ENCODE data around the gene NSD2. TPM values are rescaled to one million over a fixed set of nuclear protein-coding genes. Genes with fewer than 3 reads are reported as not detected.

The NSD2 gene
- total RNA-seq, 1 experiment from 2014 or later: 122 TPM

DNA sequence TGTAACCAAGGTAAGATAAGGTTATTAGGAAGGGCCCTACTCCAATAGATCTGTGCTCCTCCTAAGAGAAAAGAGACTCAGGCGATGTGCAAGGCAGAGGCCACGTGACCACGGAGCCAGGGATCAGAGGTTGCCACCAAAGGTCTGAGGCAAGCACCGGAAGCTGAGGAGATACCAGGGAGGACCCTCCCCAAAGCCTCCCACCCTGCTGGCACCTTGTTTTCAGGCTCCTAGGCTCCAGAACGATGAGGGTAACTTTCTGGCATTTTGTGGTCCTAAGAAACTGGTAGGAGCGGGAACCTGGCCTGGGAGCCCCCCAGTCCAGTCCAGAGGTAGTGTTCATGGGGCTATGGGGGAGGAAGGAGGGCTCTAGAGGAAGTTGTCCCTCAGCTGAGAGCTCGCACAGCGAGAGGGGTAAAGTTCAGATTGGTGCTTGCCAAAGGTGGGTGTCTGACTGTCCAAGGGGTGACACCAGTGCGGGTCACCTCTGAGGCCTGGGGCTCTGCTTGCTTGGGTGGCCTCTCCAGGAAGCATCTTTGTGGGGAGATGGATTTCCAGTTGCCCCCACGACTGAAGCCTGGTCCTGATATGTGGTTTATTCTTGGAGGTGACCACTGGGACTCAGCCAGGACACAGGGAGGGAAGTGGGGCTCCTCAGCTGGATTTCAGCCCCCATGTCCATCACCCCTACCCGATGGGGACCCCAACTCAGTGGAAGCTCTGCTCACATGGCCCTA is 7.7 kb upstream of the NSD2 start:
- Histone ChIP-seq H3K4me1 (peaks cover 39% of the 10 kb centered on the region), H3K4me3 (ENCODE audit: low read depth, low read length) (no peak overlapping the region), H3K9me3 (no peaks in the 10 kb centered on the region), H3K36me3 (ENCODE audit: control insufficient read depth, insufficient read depth, low read length) (no peaks in the 10 kb centered on the region), H3K27me3 (replicated peaks; ENCODE audit: control insufficient read depth, insufficient read depth, low read length) (no peaks in the 10 kb centered on the region)
- Mint-ChIP-seq H3K27ac (ENCODE audit: unreplicated experiment) (peak overlapping the region; percentile 11), H3K36me3 (ENCODE audit: insufficient read depth, unreplicated experiment) (peaks cover 5% of the 10 kb centered on the region), H3K27me3 (ENCODE audit: insufficient read depth, unreplicated experiment) (no peaks in the 10 kb centered on the region), H3K4me3 (ENCODE audit: unreplicated experiment) (no peak overlapping the region), H3K9me3 (ENCODE audit: unreplicated experiment) (no peaks in the 10 kb centered on the region), H3K4me1 (ENCODE audit: low read depth, unreplicated experiment) (peaks cover 22% of the 10 kb centered on the region)
- ChIA-PET CTCF (interaction anchor here (1.2 kb wide), 1 partner anchor 38 kb away, joined by 3 read pairs; no protein-coding TSS in a partner anchor), POLR2A (no interaction called here)
- no TSS peak for BruUV-seq (replicated peaks)
- intact Hi-C loops (cut with micrococcal nuclease; ENCODE audit: unreplicated experiment): no loop called here
- no peak for DNase-seq
- TF ChIP-seq, protein P1, sequence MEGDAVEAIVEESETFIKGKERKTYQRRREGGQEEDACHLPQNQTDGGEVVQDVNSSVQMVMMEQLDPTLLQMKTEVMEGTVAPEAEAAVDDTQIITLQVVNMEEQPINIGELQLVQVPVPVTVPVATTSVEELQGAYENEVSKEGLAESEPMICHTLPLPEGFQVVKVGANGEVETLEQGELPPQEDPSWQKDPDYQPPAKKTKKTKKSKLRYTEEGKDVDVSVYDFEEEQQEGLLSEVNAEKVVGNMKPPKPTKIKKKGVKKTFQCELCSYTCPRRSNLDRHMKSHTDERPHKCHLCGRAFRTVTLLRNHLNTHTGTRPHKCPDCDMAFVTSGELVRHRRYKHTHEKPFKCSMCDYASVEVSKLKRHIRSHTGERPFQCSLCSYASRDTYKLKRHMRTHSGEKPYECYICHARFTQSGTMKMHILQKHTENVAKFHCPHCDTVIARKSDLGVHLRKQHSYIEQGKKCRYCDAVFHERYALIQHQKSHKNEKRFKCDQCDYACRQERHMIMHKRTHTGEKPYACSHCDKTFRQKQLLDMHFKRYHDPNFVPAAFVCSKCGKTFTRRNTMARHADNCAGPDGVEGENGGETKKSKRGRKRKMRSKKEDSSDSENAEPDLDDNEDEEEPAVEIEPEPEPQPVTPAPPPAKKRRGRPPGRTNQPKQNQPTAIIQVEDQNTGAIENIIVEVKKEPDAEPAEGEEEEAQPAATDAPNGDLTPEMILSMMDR (IDR thresholded peaks at IDR 0.05; ENCODE audit: insufficient read depth in 1 of 2, low read depth in 1 of 2, low read length in 1 of 2, severe bottlenecking in 1 of 2, unreplicated experiment in 1 of 2): no peak

DNA sequence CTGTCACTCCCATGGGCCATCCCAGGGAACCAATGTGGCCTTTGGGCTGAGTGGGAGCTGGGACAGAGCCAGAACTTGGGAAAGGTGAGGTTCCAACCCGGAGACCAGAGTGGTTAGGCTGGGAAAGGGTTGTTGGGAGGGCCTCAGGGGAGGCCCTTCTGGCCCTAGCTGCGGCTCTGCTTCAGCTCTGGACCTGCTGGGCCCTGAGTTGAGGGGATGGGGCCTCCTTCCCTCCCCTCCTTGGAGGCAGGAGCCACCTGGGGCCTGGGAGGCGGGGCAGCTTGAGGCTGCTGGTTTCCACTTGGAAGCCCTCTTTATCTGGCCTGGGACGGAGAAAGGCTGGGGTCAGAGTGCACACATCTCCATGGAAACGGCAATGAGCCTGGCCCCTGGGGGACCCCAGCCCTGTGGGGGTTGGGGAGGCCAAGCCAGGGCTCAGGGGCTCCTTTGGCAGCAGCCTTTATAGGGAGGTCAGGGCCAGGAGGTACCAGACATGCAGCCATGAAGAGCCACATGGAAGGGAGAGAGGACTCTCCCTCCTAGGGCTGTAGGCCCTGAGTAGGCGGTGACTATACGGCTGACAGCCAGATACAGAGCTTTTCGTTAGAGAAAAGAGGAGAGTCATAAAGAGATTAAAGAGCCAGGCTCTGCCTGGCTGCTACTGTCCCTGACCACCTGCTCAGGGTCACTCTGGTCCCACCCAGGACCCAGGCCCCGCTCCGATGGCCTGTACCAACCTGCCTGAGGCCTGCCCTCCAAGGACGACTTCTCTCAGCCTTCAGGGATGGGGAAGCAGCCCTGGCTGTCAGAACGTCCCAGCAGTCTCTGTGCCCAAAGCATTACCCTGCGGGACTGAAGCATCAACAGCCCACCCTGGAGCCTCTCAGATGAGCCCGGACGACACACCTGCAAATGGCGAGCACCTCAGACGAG is 6.9 kb upstream of the NSD2 start:
- no peaks in the 10 kb centered on the region for H3K9me3 Mint-ChIP-seq (ENCODE audit: unreplicated experiment)
- intact Hi-C loops (cut with micrococcal nuclease; ENCODE audit: unreplicated experiment): no loop called here
- peak; percentile 53 to 57 for DNase-seq
- peaks cover 48% of the 10 kb centered on the region for H3K4me1 ChIP-seq
- ChIA-PET POLR2A (interaction anchor here (0.6 kb wide), 1 partner anchor 42 kb away, joined by 3 read pairs; no protein-coding TSS in a partner anchor), CTCF (interaction anchor here (1.0 to 1.2 kb wide), 2 partner anchors 37 to 45 kb away, joined by 3 read pairs; no protein-coding TSS in a partner anchor)
- H3K4me3 Mint-ChIP-seq (ENCODE audit: unreplicated experiment): no peak overlapping the region
- no peaks in the 10 kb centered on the region for H3K27me3 ChIP-seq (replicated peaks; ENCODE audit: control insufficient read depth, insufficient read depth, low read length)
- H3K36me3 Mint-ChIP-seq (ENCODE audit: insufficient read depth, unreplicated experiment): peaks cover 5% of the 10 kb centered on the region
- no peaks in the 10 kb centered on the region for H3K27me3 Mint-ChIP-seq (ENCODE audit: insufficient read depth, unreplicated experiment)
- no peaks in the 10 kb centered on the region for H3K36me3 ChIP-seq (ENCODE audit: control insufficient read depth, insufficient read depth, low read length)
- peak overlapping the region; percentile 11 for H3K27ac Mint-ChIP-seq (ENCODE audit: unreplicated experiment)
- no peak overlapping the region for H3K4me3 ChIP-seq (ENCODE audit: low read depth, low read length)
- TF ChIP-seq, protein P1 (IDR thresholded peaks at IDR 0.05; ENCODE audit: insufficient read depth in 1 of 2, low read depth in 1 of 2, low read length in 1 of 2, severe bottlenecking in 1 of 2, unreplicated experiment in 1 of 2): no peak
- no peaks in the 10 kb centered on the region for H3K9me3 ChIP-seq
- peaks cover 22% of the 10 kb centered on the region for H3K4me1 Mint-ChIP-seq (ENCODE audit: low read depth, unreplicated experiment)
- no TSS peak for BruUV-seq (replicated peaks)

DNA sequence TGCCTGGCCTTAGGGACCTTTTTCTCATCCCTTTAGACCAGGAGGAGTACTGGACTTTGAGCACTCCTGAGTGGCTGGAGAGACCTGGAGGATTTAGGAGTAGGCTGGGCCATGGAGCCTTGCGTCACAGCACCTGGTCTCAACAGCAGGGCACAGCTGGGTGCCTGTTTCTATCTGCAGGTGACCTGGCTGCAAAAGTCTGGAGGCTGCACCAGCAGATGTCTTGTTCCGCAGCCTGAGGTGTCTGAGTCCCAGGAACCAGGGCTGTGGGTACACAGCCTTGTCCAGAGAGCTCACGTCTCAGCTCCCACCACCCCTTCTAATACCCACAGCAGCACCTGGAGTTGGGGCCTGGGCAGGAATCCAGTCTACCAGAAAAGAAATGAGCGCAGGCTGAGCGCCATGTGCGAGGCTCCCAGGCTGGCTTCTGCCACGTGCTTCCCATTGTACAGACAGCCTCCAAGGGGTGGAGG is 5.0 kb upstream of the NSD2 start:
- no peak overlapping the region for H3K4me3 Mint-ChIP-seq (ENCODE audit: unreplicated experiment)
- DNase-seq: no peak
- Histone ChIP-seq H3K4me3 (ENCODE audit: low read depth, low read length) (no peak overlapping the region), H3K36me3 (ENCODE audit: control insufficient read depth, insufficient read depth, low read length) (no peaks in the 10 kb centered on the region), H3K9me3 (no peaks in the 10 kb centered on the region), H3K4me1 (peaks cover 52% of the 10 kb centered on the region), H3K27me3 (replicated peaks; ENCODE audit: control insufficient read depth, insufficient read depth, low read length) (no peaks in the 10 kb centered on the region)
- H3K4me1 Mint-ChIP-seq (ENCODE audit: low read depth, unreplicated experiment): peaks cover 29% of the 10 kb centered on the region
- POLR2A ChIA-PET: no interaction called here
- CTCF ChIA-PET: no interaction called here
- no peaks in the 10 kb centered on the region for H3K27me3 Mint-ChIP-seq (ENCODE audit: insufficient read depth, unreplicated experiment)
- H3K27ac Mint-ChIP-seq (ENCODE audit: unreplicated experiment): no peak overlapping the region
- H3K9me3 Mint-ChIP-seq (ENCODE audit: unreplicated experiment): no peaks in the 10 kb centered on the region
- intact Hi-C loops (cut with micrococcal nuclease; ENCODE audit: unreplicated experiment): no loop called here
- TF ChIP-seq, protein P1 (IDR thresholded peaks at IDR 0.05; ENCODE audit: insufficient read depth in 1 of 2, low read depth in 1 of 2, low read length in 1 of 2, severe bottlenecking in 1 of 2, unreplicated experiment in 1 of 2): no peak
- no TSS peak for BruUV-seq (replicated peaks)
- H3K36me3 Mint-ChIP-seq (ENCODE audit: insufficient read depth, unreplicated experiment): peaks cover 13% of the 10 kb centered on the region
